ENCODE measurements around the gene SYNJ2.

DNA sequence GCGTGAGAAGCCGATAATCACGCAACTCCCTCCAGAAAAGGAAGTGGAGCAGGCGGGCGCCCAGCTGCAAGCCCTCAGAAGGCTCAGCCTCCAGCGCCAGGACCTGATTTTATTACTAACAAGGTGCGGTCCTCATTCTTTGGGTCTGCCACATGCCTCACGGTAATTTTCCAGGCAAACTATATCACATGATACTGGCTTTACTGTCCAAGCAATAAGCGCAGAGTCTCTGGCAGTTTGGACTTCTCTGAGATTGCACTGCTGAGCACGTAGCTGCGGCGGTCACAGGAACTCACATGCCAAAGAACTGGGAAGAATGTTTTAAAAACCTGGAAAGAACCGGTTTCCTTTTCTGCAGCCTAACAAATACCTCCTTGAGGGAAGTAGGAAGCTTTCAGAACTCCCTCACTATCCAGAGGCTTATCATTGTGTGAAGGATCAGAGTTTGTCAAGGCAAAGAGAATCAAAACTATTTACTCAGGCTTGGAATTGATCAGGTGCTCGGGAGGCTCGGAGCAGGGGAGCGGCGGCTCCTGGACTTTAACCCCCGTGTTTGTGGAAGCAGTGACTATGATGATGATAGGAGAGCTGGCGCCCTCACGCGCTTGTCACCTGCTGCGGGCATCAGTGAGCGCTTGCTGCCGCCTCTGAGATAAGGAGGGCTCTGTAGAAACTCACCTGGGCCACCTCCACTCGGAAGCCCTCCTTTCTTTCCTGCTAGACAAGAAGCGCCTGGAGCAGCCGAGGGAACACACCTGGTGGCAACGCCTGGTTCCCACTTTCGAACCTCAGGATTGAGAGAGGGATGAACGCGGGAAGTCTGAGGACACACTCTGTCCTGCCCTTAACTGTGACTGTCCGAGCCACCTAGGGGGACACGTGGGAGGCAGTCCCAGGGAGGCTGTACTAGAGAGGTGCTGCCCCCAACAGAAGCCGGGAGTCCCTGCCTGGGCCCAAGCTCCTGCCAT is 27.2 kb upstream of the SYNJ2 start:
- no peak for TF ChIP-seq POLR2AphosphoS5 (IDR thresholded peaks at IDR 0.05; ENCODE audit: low read depth, low read length)
- no peak for TF ChIP-seq POLR2A (IDR thresholded peaks at IDR 0.05; ENCODE audit: low read depth, low read length)
- no peak for TF ChIP-seq TAF1 (IDR thresholded peaks at IDR 0.05; ENCODE audit: low read depth, low read length)
- no peak for TF ChIP-seq PAX5 (IDR thresholded peaks at IDR 0.05; ENCODE audit: insufficient read depth, low read length, severe bottlenecking)
- 0 out of 2 replicates have a peak, but pooled peaks have one; percentile 27 for TF ChIP-seq SPI1 (IDR thresholded peaks at IDR 0.05; ENCODE audit: low read depth, low read length)
- no peak for TF ChIP-seq POU2F2 (IDR thresholded peaks at IDR 0.05; ENCODE audit: low read depth, low read length)

Measured in GM12891 (cell line).